SK-N-MC (cell line): ENCODE data around the gene GPX1.
"Not testable (repeated sequence)": the region's sequence is repeated elsewhere in the genome, so short reads cannot be mapped to it uniquely, and the experiment has no call there.

Source experiments
- DNase-seq: peaks from one replicate; pipeline ENCODE4 v3.0.0-alpha.2; 2011; ENCODE audit warnings: low read depth, low spot score
- H3K27ac ChIP-seq: fragments of 200-600 bp; sonication (generic); 2 replicates; pipeline ENCODE4 v1.5.1; 2016; ENCODE audit warnings: mixed run types
- H3K36me3 ChIP-seq: fragments of 200-600 bp; sonication (generic); 2 replicates; pipeline ENCODE4 v1.6.1; 2017; ENCODE audit warnings: antibody characterized with exemption, low read length, mixed read lengths; ENCODE audit not compliant: insufficient read depth
- H3K4me3 ChIP-seq: fragments of 200-600 bp; sonication (generic); 2 replicates; pipeline ENCODE4 v1.5.1; 2016
- H3K9ac ChIP-seq: fragments of 200-600 bp; sonication (generic); 2 replicates; pipeline ENCODE4 v1.8.0; 2017; ENCODE audit warnings: mixed run types, mixed read lengths; ENCODE audit not compliant: insufficient read length
- H3K9me3 ChIP-seq: fragments of 200-600 bp; sonication (generic); 2 replicates; pipeline ENCODE4 v1.6.1; 2017; ENCODE audit warnings: low read depth, mild to moderate bottlenecking, antibody characterized with exemption, low read length, moderate library complexity, mixed read lengths
- EZH2 ChIP-seq: fragments of 200-600 bp; sonication (generic); IDR thresholded peaks from one replicate; pipeline ENCODE4 v1.6.1; 2017; ENCODE audit warnings: antibody characterized with exemption
- FOXP2 ChIP-seq: optimal IDR thresholded peaks from 2 replicates; pipeline ENCODE3; 2011; ENCODE audit warnings: mild to moderate bottlenecking, moderate library complexity; ENCODE audit not compliant: insufficient read depth; ENCODE audit errors: extremely low read length, control extremely low read depth
- POLR2AphosphoS5 ChIP-seq: IDR thresholded peaks from 2 replicates; pipeline ENCODE4 v1.6.1; 2012; ENCODE audit warnings: mild to moderate bottlenecking, low read depth, low read length, borderline replicate concordance

Gene GPX1

DNA sequence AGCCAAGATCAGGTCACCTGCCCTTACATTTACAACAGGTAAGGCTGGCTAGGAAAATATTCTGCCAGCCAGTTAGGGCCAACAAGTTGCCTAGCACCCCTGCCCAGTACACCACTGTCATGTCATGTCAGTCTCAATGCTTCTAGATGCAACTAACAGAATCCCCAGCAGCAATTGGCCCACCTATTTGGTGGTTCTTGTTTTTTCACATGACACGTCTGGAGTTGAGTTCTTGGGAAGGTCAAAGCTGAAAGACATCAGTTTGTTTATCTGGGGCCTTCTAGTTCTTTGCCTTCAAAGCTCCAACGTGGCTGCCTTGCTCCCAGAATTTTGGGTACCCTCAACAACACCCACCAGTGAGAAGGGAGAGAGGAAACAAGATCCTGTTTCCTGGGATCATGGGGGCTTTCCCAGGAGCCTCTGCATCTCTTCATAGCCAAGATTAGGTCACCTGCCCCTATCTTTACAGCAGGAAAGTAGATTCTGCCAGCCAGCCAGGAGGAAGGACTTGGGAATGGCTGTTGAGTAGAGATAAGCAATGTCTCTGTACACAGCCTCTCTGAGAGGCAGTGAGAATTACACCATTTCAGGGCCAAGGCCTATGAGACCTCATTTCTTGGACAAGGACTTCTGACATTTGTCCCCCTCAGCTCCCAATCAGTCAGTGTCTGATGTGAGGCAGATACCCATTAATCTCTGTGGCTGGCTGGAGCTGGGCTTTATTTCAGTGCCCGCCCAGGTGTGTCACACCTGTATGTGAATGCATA, 8.6 kb downstream of the GPX1 start:
- H3K27ac ChIP-seq, result no peak overlapping the region
- H3K4me3 ChIP-seq, result no peak overlapping the region

DNA sequence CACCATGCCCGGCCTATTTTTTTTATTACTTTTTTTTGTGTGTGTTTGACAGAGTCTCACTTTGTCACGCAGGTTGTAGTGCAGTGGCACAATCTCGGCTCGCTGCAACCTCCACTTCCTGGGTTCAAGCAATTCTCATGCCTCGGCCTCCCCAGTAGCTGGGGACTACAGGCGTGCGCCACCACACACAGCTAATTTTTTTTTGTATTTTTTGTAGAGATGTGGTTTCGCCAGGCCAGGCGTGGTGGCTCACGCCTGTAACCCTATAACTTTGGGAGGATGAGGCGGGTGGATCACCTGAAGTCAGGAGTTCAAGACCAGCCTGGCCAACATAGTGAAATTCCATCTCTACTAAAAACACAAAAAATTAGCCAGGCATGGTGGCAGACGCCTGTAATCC, 9.8 kb downstream of the GPX1 start:
- H3K27ac ChIP-seq, H3K9me3 ChIP-seq, H3K4me3 ChIP-seq, H3K9ac ChIP-seq, H3K36me3 ChIP-seq, DNase-seq: not testable (repeated sequence)

More for the DNA sequence above, 8.6 kb downstream of the GPX1 start:
- Histone ChIP-seq H3K36me3 (no peaks in the 10 kb centered on the region), H3K9ac (no peak overlapping the region), H3K9me3 (no peaks in the 10 kb centered on the region)
- TF ChIP-seq EZH2, result no peak
- no peak for TF ChIP-seq POLR2AphosphoS5
- TF ChIP-seq FOXP2, result no peak
- DNase-seq, result no peak

DNA sequence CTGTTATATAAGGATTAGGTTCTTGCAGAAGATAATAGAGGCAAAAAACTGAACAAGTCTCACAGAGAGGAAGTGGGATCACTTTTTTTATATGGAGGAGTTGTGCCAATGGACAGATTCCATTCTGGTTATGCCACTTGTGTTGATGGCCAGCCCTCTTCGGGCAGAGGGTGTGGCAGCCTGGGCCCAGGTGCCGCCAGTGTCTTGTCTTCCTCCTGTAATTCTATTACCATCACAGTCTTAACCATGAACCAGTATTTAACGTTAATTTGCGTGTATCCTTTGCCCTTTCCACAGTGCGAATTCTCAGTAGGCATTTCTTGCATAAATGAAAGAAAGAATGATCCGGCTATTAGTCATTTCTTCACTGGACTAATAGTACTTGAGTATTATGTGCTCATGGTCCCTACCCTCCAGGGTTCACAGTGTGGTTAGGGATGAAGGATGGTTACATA, 11.3 kb downstream of the GPX1 start:
- no peak overlapping the region for H3K9ac ChIP-seq
- DNase-seq, result no peak
- H3K27ac ChIP-seq, result no peak overlapping the region
- H3K4me3 ChIP-seq, result no peak overlapping the region
- no peaks in the 10 kb centered on the region for H3K36me3 ChIP-seq
- no peaks in the 10 kb centered on the region for H3K9me3 ChIP-seq
- TF ChIP-seq POLR2AphosphoS5, result no peak

GRCh38 chr3:49343163-49343562, 15.0 kb downstream of the GPX1 start:
- H3K36me3 ChIP-seq, result no peaks in the 10 kb centered on the region
- no peaks in the 10 kb centered on the region for H3K9me3 ChIP-seq
- no peak overlapping the region for H3K9ac ChIP-seq
- DNase-seq, result no peak
- TF ChIP-seq POLR2AphosphoS5 (no peak), EZH2 (no peak), FOXP2 (no peak)
- no peak overlapping the region for H3K27ac ChIP-seq
- H3K4me3 ChIP-seq, result no peak overlapping the region

GRCh38 chr3:49341996-49342395, 16.2 kb downstream of the GPX1 start:
- TF ChIP-seq POLR2AphosphoS5, result no peak
- TF ChIP-seq FOXP2, result no peak
- H3K9ac ChIP-seq, result no peak overlapping the region

DNA sequence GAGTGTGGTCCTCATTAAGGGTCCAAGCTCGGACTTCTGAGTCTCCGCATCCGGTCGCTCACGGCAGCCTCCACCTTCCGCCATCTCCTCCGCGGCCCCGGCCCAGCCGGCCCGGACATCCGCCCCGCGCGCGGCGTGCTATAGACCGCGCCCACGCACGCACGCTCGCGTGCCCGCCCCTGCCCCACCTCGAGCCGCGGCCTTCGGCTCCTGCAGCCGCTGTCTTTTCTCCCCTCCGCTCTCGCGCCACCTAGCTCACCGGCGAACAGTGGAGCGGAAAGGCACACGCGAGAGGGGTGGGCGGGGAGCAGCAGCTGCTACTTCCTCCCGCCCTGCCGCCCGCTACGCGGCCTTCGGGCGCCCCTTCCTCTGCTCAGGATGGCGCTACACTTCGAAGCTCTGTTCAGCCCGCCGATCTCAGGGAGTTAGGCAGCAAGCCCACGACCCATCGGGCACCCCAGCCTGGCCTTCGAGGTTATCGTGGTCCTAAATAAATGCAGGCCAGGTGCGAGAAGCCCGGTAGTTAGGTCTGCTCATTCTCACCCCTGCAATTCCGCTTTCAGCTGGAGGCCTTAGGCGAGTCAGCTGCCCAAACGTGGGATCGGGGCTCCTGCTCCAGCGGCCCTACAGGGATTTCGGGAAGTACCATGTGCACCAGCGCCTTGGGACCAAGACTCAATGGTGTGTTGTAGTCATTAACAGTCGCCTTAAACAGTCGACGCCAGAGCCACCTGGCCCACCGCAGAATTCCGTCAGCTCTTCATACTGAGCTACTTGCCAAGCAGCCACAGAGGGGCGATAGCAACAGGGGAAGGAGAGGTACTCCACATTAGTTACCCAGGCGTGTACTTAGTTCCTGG, 18.0 kb downstream of the GPX1 start, which contains the start of gene USP4:
USP4 (minus strand) TSS at position 113 of the 860 bp plus-strand sequence; CDS start at position 84, 29 bp downstream.
- Histone ChIP-seq H3K27ac (peak within 1 kb of the TSS; percentile 62; the same call in 1 of the 2 replicates), H3K36me3 (no peaks in the 10 kb centered on the region; the same call in 1 of the 2 replicates), H3K9ac (peak within 1 kb of the TSS; percentile 78), H3K9me3 (no peaks in the 10 kb centered on the region), H3K4me3 (peak within 1 kb of the TSS; percentile 84)
- TF ChIP-seq FOXP2 (no peak), POLR2AphosphoS5 (peak; percentile 72; the same call in 1 of the 2 replicates)
- DNase-seq, result no peak

More at GRCh38 chr3:49341996-49342395, 16.2 kb downstream of the GPX1 start:
- H3K27ac ChIP-seq, result no peak overlapping the region
- H3K36me3 ChIP-seq, result no peaks in the 10 kb centered on the region
- H3K4me3 ChIP-seq, result no peak overlapping the region
- H3K9me3 ChIP-seq, result no peaks in the 10 kb centered on the region
- DNase-seq, result no peak

DNA sequence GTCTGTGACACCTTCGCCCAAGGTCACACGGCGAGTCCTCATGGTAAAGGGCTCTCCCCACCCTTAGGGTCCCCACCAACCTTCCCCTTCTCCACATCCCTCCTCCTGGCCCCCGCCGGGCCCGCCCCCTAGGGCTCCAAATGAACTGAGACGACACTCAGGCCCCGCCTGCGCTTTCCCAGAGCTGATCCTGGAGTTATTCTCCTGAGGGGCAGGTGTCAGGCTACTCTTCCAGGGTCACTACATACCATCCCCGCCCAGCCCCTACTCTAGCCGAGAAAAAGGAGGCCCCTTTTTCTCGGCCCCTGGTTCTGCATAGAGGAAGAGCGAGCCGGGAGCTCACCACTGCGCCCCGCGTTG, 18.6 kb downstream of the GPX1 start:
- Histone ChIP-seq H3K27ac (no peak overlapping the region), H3K9me3 (no peaks in the 10 kb centered on the region), H3K36me3 (no peaks in the 10 kb centered on the region; the same call in 1 of the 2 replicates), H3K9ac (peak overlapping the region; percentile 78), H3K4me3 (peak overlapping the region; percentile 84)
- DNase-seq, result no peak
- no peak for TF ChIP-seq EZH2
- TF ChIP-seq POLR2AphosphoS5, result no peak
- TF ChIP-seq FOXP2, result no peak

DNA sequence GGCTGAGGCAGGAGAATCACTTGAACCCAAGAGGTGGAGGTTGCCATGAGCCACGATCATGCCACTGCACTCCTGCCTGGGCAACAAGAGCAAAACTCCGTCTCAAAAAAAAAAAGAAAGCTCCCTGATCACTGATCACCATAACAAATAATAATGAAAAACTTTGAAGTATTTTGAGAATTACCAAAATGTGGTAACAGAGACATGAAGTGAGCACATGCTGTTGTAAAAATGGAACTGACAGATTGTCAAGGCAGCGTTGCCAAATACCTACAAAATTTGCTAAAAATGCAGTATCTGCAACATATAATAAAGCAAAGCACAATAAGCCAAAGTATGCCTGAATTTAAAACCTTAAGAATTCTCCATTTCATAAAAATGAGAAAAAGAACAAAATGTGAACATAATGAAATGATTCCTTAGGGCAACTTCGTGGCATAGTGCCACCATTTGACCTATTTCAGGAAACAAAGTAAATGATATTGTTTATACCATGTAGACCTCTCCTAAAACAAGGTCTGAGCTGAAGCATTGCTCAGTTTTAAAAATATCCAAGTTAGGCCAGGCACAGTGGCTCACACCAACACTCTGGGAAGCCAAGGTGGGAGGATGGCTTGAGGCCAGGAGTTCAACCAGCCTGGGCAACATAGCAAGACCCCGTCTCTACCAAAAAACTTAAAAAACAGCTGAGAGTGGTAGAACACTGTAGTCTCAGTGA, 24.1 kb downstream of the GPX1 start:
- H3K36me3 ChIP-seq, result no peaks in the 10 kb centered on the region; the same call in 1 of the 2 replicates
- H3K27ac ChIP-seq, result no peak overlapping the region
- no peaks in the 10 kb centered on the region for H3K9me3 ChIP-seq
- DNase-seq, result no peak
- no peak overlapping the region for H3K4me3 ChIP-seq
- no peak overlapping the region for H3K9ac ChIP-seq
- TF ChIP-seq POLR2AphosphoS5 (no peak), EZH2 (no peak), FOXP2 (no peak)
